BJ (cell line): ENCODE data around the gene ZC3HAV1L. TPM values are rescaled to one million over a fixed set of nuclear protein-coding genes. Genes with fewer than 3 reads are reported as not detected.

Experiments used
- CTCF ChIA-PET: fragments of 350-600 bp; formaldehyde crosslinking; extraction: SDS; loops from one replicate; lab custom pipeline; 2021; ENCODE audit warnings: antibody characterized with exemption, inconsistent platforms; lab: Yijun Ruan, JAX
- POLR2A ChIA-PET: fragments of 300-600 bp; sonication (Branson Sonifier 250); formaldehyde crosslinking; extraction: SDS; loops from one replicate; lab custom pipeline; 2021; ENCODE audit warnings: antibody characterized with exemption; lab: Charles Lee
- DNase-seq: peaks from one replicate; pipeline ENCODE4 v3.0.0-alpha.2; 2011; ENCODE audit warnings: low read depth
- H3K27me3 ChIP-seq: 2 replicates; pipeline ENCODE4 v1.6.0; 2011; ENCODE audit warnings: low read length; ENCODE audit not compliant: control insufficient read depth, insufficient read depth
- H3K36me3 ChIP-seq: 2 replicates; pipeline ENCODE4 v1.5.1; 2011; ENCODE audit warnings: low read length; ENCODE audit not compliant: control insufficient read depth, insufficient read depth
- H3K4me3 ChIP-seq: 2 replicates; pipeline ENCODE4 v1.5.1; 2011; ENCODE audit warnings: low read depth, mild to moderate bottlenecking, control low read depth, low read length
- CTCF ChIP-seq: IDR thresholded peaks from 2 replicates; pipeline ENCODE4 v1.5.1; 2011; ENCODE audit warnings: low read depth, mild to moderate bottlenecking, control low read depth, inconsistent platforms, low read length, moderate library complexity; ENCODE audit not compliant: insufficient read depth
- polyA plus RNA-seq: library from polyadenylated mRNA; depleted of rRNA; stranded (reverse); fragments of >200 nt; gene quantifications from 2 replicates; pipeline ENCODE4 v1.2.3, GENCODE V29; 2011

The ZC3HAV1L gene
- polyA plus RNA-seq, 1 experiment = 7.6 TPM

- CTCF ChIA-PET = interaction anchor here (1.6 kb wide), 1 partner anchor 37 kb away, joined by 4 read pairs; no protein-coding TSS in a partner anchor
- POLR2A ChIA-PET = no interaction called here
- H3K4me3 ChIP-seq = no peak overlapping the region
- no peak for DNase-seq
- H3K27me3 ChIP-seq = no peaks in the 10 kb centered on the region
- peaks cover 3% of the 10 kb centered on the region; the same call in 1 of the 2 replicates for H3K36me3 ChIP-seq
- no peak for TF ChIP-seq CTCF
Observed at GRCh38 chr7:139038691-139039090, 2.8 kb upstream of the ZC3HAV1L start.

- peaks cover 6% of the 10 kb centered on the region; the same call in 1 of the 2 replicates for H3K36me3 ChIP-seq
- ChIA-PET POLR2A (no interaction called here), CTCF (interaction anchor here (0.9 to 2.3 kb wide), 2 partner anchors 13 to 38 kb away, joined by 4 to 9 read pairs; no protein-coding TSS in a partner anchor)
- no peak overlapping the region for H3K4me3 ChIP-seq
- TF ChIP-seq CTCF = no peak
- DNase-seq = no peak
- H3K27me3 ChIP-seq = no peaks in the 10 kb centered on the region
Observed at GRCh38 chr7:139036901-139037300, 1.1 kb upstream of the ZC3HAV1L start.

- ChIA-PET CTCF (interaction anchor here (1.2 to 2.0 kb wide), 5 partner anchors 11 to 148 kb away, joined by 4 to 6 read pairs (median 5); no protein-coding TSS in a partner anchor), POLR2A (interaction anchor here (0.6 kb wide), 1 partner anchor 343 kb away, joined by 3 read pairs; no protein-coding TSS in a partner anchor)
- peak overlapping the region; percentile 62 for H3K4me3 ChIP-seq
- H3K27me3 ChIP-seq = no peaks in the 10 kb centered on the region
- DNase-seq = no peak
- TF ChIP-seq CTCF = peak; percentile 14; the same call in 1 of the 2 replicates
- peaks cover 9% of the 10 kb centered on the region for H3K36me3 ChIP-seq
Observed at GRCh38 chr7:139034855-139035585, 822 bp downstream of the ZC3HAV1L start.

- DNase-seq = no peak
- Histone ChIP-seq H3K36me3 (peaks cover 13% of the 10 kb centered on the region), H3K4me3 (peak overlapping the region; percentile 62), H3K27me3 (no peaks in the 10 kb centered on the region)
- no peak for TF ChIP-seq CTCF
- ChIA-PET POLR2A (no interaction called here), CTCF (interaction anchor here (1.0 to 2.0 kb wide), 6 partner anchors 9 to 148 kb away, joined by 3 to 6 read pairs (median 5); no protein-coding TSS in a partner anchor)
Observed at GRCh38 chr7:139034336-139034735, 1.5 kb downstream of the ZC3HAV1L start.

- Histone ChIP-seq H3K27me3 (no peaks in the 10 kb centered on the region), H3K36me3 (peaks cover 14% of the 10 kb centered on the region), H3K4me3 (no peak overlapping the region)
- ChIA-PET POLR2A (no interaction called here), CTCF (interaction anchor here (0.6 to 2.0 kb wide), 4 partner anchors 8 to 147 kb away, joined by 3 to 5 read pairs (median 4); no protein-coding TSS in a partner anchor)
- no peak for DNase-seq
- TF ChIP-seq CTCF = no peak
Observed at GRCh38 chr7:139033346-139034114, 2.3 kb downstream of the ZC3HAV1L start.
